Neuronal stem cell (in vitro differentiated cells): ENCODE data around the gene DHX9.

Source experiments
- DNase-seq: peaks from one replicate; pipeline ENCODE4 v3.0.0-alpha.2; 2013; ENCODE audit warnings: low spot score
- H2AFZ ChIP-seq: one replicate; pipeline ENCODE4 v1.6.1; 2013; ENCODE audit warnings: mild to moderate bottlenecking, low read length, inconsistent platforms
- H2AK5ac ChIP-seq: 2 replicates; pipeline ENCODE4 v1.6.1; 2013; ENCODE audit warnings: low read depth, mild to moderate bottlenecking, inconsistent platforms, low read length, moderate library complexity, mixed read lengths
- H2BK120ac ChIP-seq: 2 replicates; pipeline ENCODE4 v1.6.1; 2013; ENCODE audit warnings: low read depth, mild to moderate bottlenecking, inconsistent platforms, low read length, moderate library complexity, mixed read lengths
- H2BK12ac ChIP-seq: one replicate; pipeline ENCODE4 v1.6.1; 2013; ENCODE audit warnings: low read length, inconsistent platforms
- H2BK15ac ChIP-seq: 2 replicates; pipeline ENCODE4 v1.6.1; 2013; ENCODE audit warnings: mild to moderate bottlenecking, low read length, inconsistent platforms, mixed read lengths
- H2BK5ac ChIP-seq: one replicate; pipeline ENCODE4 v1.6.1; 2013; ENCODE audit warnings: inconsistent platforms, mild to moderate bottlenecking, low read length, moderate library complexity
- H3K14ac ChIP-seq: one replicate; pipeline ENCODE4 v1.6.1; 2013; ENCODE audit warnings: low read length, inconsistent platforms
- H3K18ac ChIP-seq: 2 replicates; pipeline ENCODE4 v1.6.1; 2013; ENCODE audit warnings: low read length, inconsistent platforms
- H3K23ac ChIP-seq: 2 replicates; pipeline ENCODE4 v1.6.1; 2013; ENCODE audit warnings: low read depth, mild to moderate bottlenecking, mixed read lengths, low read length, inconsistent platforms; ENCODE audit not compliant: poor library complexity
- H3K27ac ChIP-seq: replicated peaks from 3 replicates; pipeline ENCODE4 v1.5.1; 2013; ENCODE audit warnings: low read length, inconsistent platforms
- H3K27me3 ChIP-seq, 3 experiments: 2 replicates each; pipeline ENCODE4 v1.6.1; 2013; ENCODE audit warnings: low read length in 3 of 3, mild to moderate bottlenecking in 2 of 3, inconsistent platforms in 1 of 3, low read depth in 1 of 3, mixed read lengths in 1 of 3, moderate library complexity in 1 of 3; ENCODE audit not compliant: control insufficient read depth in 3 of 3, insufficient read depth in 3 of 3
- H3K36me3 ChIP-seq, 2 donors: replicated peaks in 1 of 2; 2 replicates each; pipeline ENCODE4 v1.6.1; 2013; ENCODE audit warnings: low read length in 2 of 2; ENCODE audit not compliant: control insufficient read depth in 2 of 2, insufficient read depth in 2 of 2
- H3K4ac ChIP-seq: 2 replicates; pipeline ENCODE4 v1.6.1; 2013; ENCODE audit warnings: inconsistent platforms, mild to moderate bottlenecking, low read length, moderate library complexity
- H3K4me1 ChIP-seq, 2 donors: 1 replicate in 1 of 2; 2 replicates in 1 of 2; pipeline ENCODE4 v1.6.1; 2013; ENCODE audit warnings: low read length in 2 of 2, low read depth in 1 of 2; ENCODE audit not compliant: control insufficient read depth in 2 of 2, insufficient read depth in 1 of 2
- H3K4me2 ChIP-seq: one replicate; pipeline ENCODE4 v1.6.1; 2013; ENCODE audit warnings: mild to moderate bottlenecking, low read length, inconsistent platforms; ENCODE audit not compliant: insufficient read depth, poor library complexity, severe bottlenecking
- H3K4me3 ChIP-seq, 2 donors: 2 replicates each; pipeline ENCODE4 v1.5.1; 2013; ENCODE audit warnings: low read length in 2 of 2, mild to moderate bottlenecking in 2 of 2, inconsistent platforms in 1 of 2, moderate library complexity in 1 of 2
- H3K79me1 ChIP-seq: one replicate; pipeline ENCODE4 v1.6.1; 2013; ENCODE audit warnings: low read depth, mild to moderate bottlenecking, inconsistent platforms, low read length, moderate library complexity
- H3K9ac ChIP-seq: one replicate; pipeline ENCODE4 v1.6.1; 2013; ENCODE audit warnings: mild to moderate bottlenecking, low read depth, low read length, inconsistent platforms; ENCODE audit not compliant: poor library complexity
- H3K9me3 ChIP-seq, 2 donors: replicated peaks in 1 of 2; 2 replicates each; pipeline versions ENCODE3 to v1.6.1; 2013; ENCODE audit warnings: low read length in 2 of 2, mild to moderate bottlenecking in 2 of 2, inconsistent platforms in 1 of 2, low read depth in 1 of 2, mixed read lengths in 1 of 2, moderate library complexity in 1 of 2; ENCODE audit not compliant: control insufficient read depth in 2 of 2, insufficient read depth in 1 of 2
- H4K8ac ChIP-seq: one replicate; pipeline ENCODE4 v1.6.1; 2013; ENCODE audit warnings: low read depth, mild to moderate bottlenecking, inconsistent platforms, low read length, moderate library complexity
- H4K91ac ChIP-seq: one replicate; pipeline ENCODE4 v1.6.1; 2013; ENCODE audit warnings: low read length, low read depth, mild to moderate bottlenecking, inconsistent platforms; ENCODE audit not compliant: poor library complexity
- WGBS, 2 donors: extraction: QIAGEN DNeasy Blood & Tissue Kit; methylation state at CpG; one replicate each; pipeline ENCODE4 v1.1.7; 2013; ENCODE audit warnings: missing lambda C conversion rate in 2 of 2, mixed read lengths in 1 of 2; ENCODE audit not compliant: insufficient read length in 2 of 2, insufficient replicate concordance in 1 of 2; ENCODE audit errors: extremely low coverage in 2 of 2; 5-methylcytosine and 5-hydroxymethylcytosine counted together

Gene DHX9

GRCh38 chr1:182905321-182905720 lies 66.2 kb downstream of the DHX9 start:
- WGBS, 2 donors, result no CpG with 5 or more reads among the region's 2 CpGs
- H2AFZ ChIP-seq, result no peak overlapping the region
- no peaks in the 10 kb centered on the region for H3K79me1 ChIP-seq
- DNase-seq, result no peak
- no peak overlapping the region for H3K18ac ChIP-seq
- no peak overlapping the region for H3K4ac ChIP-seq
- no peak overlapping the region for H3K27ac ChIP-seq
- no peak overlapping the region for H3K23ac ChIP-seq
- no peak overlapping the region for H3K4me2 ChIP-seq
- H2AK5ac ChIP-seq, result no peak overlapping the region
- H3K9ac ChIP-seq, result no peak overlapping the region
- H2BK5ac ChIP-seq, result no peak overlapping the region
- H3K14ac ChIP-seq, result no peak overlapping the region
- no peak overlapping the region for H2BK120ac ChIP-seq
- H2BK15ac ChIP-seq, result no peak overlapping the region
- no peaks in the 10 kb centered on the region for H3K4me1 ChIP-seq
- no peaks in the 10 kb centered on the region for H3K36me3 ChIP-seq
- no peak overlapping the region for H4K8ac ChIP-seq
- H3K9me3 ChIP-seq, result no peaks in the 10 kb centered on the region
- H3K4me3 ChIP-seq, result no peak overlapping the region
- no peak overlapping the region for H4K91ac ChIP-seq
- no peak overlapping the region for H2BK12ac ChIP-seq
- H3K27me3 ChIP-seq, result peaks cover 0 to 4% (median 0%) of the 10 kb centered on the region in 3 experiments

DNA sequence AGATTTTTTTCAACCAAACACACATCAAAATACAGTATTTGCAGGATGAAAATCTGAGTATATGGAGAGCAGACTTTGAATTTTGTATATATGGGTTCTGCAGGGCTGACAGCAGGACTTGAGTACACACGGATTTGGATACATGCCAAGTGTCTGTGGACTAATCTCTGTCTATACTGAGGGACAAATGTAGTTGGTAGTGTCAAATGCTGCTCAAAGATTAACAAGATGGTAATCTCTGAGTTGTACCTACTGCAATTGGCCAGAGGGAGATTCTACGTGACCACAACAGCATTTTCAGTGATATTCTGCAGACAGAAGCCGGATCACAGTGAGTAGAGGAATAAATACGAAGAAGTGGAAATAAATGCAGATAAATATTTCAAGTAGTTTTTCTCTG lies 70.4 kb downstream of the DHX9 start:
- no CpG with 5 or more reads among the region's 4 CpGs for WGBS, 2 donors
- Histone ChIP-seq H2BK15ac (no peak overlapping the region), H2BK5ac (no peak overlapping the region), H3K4ac (no peak overlapping the region), H3K79me1 (no peaks in the 10 kb centered on the region), H4K8ac (no peak overlapping the region), H3K9me3 (peaks cover 2 to 5% of the 10 kb centered on the region in 2 donors), H3K9ac (no peak overlapping the region), H3K4me2 (no peak overlapping the region), H3K4me3 (no peak overlapping the region), H2AFZ (no peak overlapping the region), H3K18ac (no peak overlapping the region), H3K4me1 (no peaks in the 10 kb centered on the region), H3K14ac (no peak overlapping the region), H2AK5ac (no peak overlapping the region), H3K27me3 (peaks cover 0 to 4% (median 0%) of the 10 kb centered on the region in 3 experiments), H2BK12ac (no peak overlapping the region), H3K36me3 (no peaks in the 10 kb centered on the region), H2BK120ac (no peak overlapping the region), H3K27ac (no peak overlapping the region), H3K23ac (no peak overlapping the region), H4K91ac (no peak overlapping the region)
- DNase-seq, result no peak

- no peak for DNase-seq
These were observed 71.0 kb downstream of the DHX9 start for GRCh38 chr1:182910143-182910542.

DNA sequence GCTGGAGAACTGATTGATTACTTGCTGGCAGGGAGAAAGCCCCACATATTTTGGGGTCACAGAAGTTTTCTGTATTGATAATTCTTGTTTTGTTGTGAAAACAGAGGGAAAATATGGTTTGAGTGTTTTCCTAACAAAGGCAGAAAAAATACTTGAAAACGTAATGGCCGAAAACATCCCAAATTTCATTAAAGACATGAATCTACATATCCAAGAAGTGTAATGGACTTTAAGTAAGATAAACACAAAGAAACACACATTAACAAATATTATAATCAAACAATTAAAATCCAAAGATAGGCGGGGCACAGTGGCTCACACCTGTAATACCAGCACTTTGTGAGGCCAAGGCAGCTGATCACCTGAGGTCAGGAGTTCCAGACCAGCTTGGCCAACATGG lies 74.3 kb downstream of the DHX9 start:
- Histone ChIP-seq H3K36me3 (no peaks in the 10 kb centered on the region), H3K27ac (no peak overlapping the region), H2BK120ac (no peak overlapping the region), H3K9me3 (peaks cover 2 to 5% of the 10 kb centered on the region in 2 donors), H3K9ac (no peak overlapping the region), H3K14ac (no peak overlapping the region), H3K4me2 (no peak overlapping the region), H2AFZ (no peak overlapping the region), H2AK5ac (no peak overlapping the region), H3K79me1 (no peaks in the 10 kb centered on the region), H4K91ac (no peak overlapping the region), H3K4ac (no peak overlapping the region), H3K4me1 (no peaks in the 10 kb centered on the region), H3K27me3 (peaks cover 0 to 4% (median 0%) of the 10 kb centered on the region in 3 experiments), H2BK15ac (no peak overlapping the region), H2BK12ac (no peak overlapping the region), H3K23ac (no peak overlapping the region), H3K4me3 (no peak overlapping the region), H3K18ac (no peak overlapping the region), H4K8ac (no peak overlapping the region), H2BK5ac (no peak overlapping the region)
- no peak for DNase-seq
- no CpG with 5 or more reads among the region's 3 CpGs for WGBS, 2 donors

More at GRCh38 chr1:182910143-182910542, 71.0 kb downstream of the DHX9 start:
- H2BK5ac ChIP-seq, result no peak overlapping the region
- no peak overlapping the region for H3K4me2 ChIP-seq
- no peak overlapping the region for H4K8ac ChIP-seq
- H3K9me3 ChIP-seq, result peaks cover 2 to 5% of the 10 kb centered on the region in 2 donors
- no peak overlapping the region for H3K18ac ChIP-seq
- no peak overlapping the region for H2BK120ac ChIP-seq
- H3K36me3 ChIP-seq, result no peaks in the 10 kb centered on the region
- no peak overlapping the region for H3K9ac ChIP-seq
- H2AK5ac ChIP-seq, result no peak overlapping the region
- H3K4ac ChIP-seq, result no peak overlapping the region
- WGBS, 2 donors, result no CpG with 5 or more reads among the region's 1 CpG
- no peak overlapping the region for H3K23ac ChIP-seq
- H4K91ac ChIP-seq, result no peak overlapping the region
- H2BK12ac ChIP-seq, result no peak overlapping the region
- peaks cover 0 to 4% (median 0%) of the 10 kb centered on the region in 3 experiments for H3K27me3 ChIP-seq
- H3K4me3 ChIP-seq, result no peak overlapping the region
- no peak overlapping the region for H2BK15ac ChIP-seq
- no peak overlapping the region for H3K27ac ChIP-seq
- no peaks in the 10 kb centered on the region for H3K79me1 ChIP-seq
- H3K4me1 ChIP-seq, result no peaks in the 10 kb centered on the region
- H3K14ac ChIP-seq, result no peak overlapping the region
- no peak overlapping the region for H2AFZ ChIP-seq
